ENCODE data around the gene LIPA.
A peak's percentile ranks its signal among the peaks of the same experiment; 100 is the strongest.

LIPA gene

DNA sequence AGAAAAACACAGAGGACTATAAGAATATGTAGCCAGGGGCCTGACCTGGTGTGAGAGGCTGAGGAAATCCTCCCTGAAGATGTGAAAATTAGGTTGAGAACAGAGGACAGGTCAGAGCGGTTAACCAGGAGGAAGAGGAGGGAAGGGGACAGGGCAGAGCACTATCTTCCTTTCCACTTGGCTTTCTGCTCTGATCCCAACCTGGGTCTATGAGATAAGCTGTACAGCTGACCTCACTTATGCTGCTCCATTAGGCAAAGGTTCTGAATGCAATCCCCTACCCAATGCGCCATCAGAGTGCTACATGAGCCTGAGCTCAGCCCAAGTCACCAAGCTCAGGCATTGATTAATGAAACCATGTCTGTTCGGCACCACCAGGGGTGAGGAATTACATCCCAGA lies 10.5 kb downstream of the LIPA start:
- DNase-seq (ENCODE audit: low read depth, low spot score) = no peak

DNA sequence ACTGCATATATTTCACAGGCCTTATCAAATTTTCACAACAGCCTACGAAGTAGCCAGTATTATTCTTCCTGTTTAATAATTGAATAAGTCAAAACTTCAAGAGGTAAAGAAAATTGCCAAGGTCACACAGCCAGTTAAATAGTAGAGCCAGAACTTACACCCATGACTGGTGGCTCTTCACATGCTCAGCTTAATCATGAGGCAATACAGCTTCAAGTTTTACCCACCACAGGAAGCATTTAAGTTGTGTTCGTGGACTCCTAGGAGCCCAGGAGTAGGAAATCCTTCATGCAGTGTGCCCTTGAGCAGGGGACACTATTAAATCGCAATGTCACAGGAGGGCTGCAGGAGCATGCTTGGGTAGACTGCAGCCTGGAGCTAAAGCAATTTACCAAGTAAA lies 11.1 kb downstream of the LIPA start:
- DNase-seq (ENCODE audit: low read depth, low spot score) = no peak

DNA sequence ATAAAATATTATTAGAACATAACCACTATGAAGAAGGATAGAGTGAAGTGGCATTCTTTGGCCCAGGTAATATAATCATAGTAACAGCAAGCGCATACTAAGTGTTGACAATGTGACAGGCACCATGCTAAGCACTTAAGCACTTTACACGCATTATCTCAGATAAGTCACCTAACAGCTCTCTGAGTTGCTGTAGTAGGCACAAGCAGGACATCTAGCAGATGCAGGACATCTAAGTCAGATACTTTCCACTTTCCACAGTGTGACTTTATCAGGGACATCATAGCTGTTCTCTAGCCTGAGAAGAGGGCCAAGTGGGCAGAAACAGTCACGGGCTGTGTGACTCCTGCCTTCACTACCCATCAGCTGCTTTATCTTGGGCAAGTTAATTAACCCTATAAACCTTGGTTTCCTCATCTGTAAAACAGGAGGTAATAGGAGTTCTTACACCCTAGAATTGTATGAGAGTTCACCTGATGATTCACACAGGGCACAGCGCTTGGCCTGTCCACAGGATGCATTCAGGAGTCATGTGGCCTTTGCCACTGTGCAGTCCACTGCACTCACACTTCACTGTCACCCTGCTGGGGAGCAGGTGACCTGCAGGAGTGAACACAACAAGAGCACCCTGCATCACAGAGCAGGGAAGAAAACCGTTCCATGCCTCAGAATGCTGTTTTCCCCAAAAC lies 12.5 kb downstream of the LIPA start:
- DNase-seq (ENCODE audit: low read depth, low spot score) = no peak

DNA sequence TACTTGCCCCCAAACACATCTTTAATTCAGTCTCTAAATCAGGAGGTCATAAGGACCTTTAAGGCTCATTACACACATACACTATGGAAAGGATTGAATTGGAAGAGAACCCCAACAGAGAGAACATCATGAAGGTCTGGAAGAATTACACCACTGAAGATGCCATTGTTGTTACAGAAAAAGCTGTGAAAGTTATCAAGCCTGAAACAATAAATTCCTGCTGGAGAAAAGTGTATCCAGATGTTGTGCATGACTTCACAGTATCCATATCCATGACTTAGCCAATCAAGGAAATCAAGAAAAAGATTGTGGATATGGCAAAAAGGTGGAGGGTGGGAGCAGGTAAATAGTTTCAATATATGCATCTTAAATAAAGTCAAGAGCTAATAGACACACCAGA lies 13.7 kb downstream of the LIPA start:
- DNase-seq (ENCODE audit: low read depth, low spot score) = no peak

DNA sequence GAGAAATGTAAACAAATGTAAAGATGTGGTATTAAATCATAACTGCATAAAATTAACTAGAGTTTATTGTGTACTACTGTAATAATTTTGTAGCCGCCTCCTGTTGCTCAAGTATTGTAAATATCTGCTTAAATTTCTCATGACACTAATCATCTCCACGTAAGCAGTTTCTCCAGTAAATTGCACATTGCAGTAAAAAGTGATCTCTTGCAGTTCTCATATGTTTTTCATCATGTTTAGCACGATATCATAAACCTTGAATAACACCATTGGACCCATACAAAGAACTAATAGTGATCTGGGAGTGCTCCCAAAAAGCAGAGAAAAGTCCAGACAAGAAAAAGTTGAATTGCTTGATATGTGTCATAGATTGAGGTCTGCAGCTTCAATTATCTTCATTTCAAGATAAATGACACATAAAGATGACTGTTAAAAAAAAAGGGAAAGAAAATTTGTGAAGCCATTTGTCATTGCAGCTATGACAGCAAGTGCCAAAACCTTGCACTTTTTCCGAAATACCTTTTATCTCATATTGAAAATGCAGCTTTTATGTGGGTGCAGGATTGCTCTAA lies 15.3 kb downstream of the LIPA start:
- no peak for DNase-seq (ENCODE audit: low read depth, low spot score)

DNA sequence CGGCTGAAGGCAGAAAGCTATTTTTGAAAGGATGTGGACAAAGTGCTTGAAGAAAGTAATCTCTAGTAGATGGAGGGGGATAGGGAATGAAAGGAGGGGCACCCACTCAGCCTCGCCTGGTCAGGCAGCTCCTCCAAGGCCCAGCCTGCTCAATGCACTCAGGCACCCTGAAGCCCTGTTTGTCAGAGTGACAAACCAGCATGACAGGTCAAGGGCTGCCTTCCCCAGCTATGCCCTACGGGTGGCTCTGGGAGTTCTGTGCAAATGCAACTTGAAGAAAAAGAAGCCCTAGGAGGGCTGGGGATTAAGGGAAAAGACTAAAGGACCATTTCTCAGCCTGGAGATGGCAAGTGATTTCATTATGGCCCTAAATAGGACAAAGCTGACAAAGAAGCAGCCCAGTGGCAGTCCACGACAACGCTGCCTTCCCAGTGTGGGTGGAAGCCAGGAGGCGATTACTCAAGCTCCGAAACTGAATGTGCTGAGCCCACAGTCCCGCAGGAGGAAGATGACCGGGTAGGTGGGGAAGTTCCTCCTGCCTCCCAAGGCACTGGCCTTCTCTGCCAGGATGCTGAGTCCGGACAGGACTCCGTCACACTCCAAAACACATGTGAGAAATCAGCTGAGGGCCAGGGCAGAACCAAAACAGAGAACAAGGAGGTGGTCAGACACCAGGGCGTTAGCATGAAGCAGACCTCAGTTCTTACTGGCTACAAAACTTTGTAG lies 16.3 kb downstream of the LIPA start:
- DNase-seq (ENCODE audit: low read depth, low spot score) = no peak

DNA sequence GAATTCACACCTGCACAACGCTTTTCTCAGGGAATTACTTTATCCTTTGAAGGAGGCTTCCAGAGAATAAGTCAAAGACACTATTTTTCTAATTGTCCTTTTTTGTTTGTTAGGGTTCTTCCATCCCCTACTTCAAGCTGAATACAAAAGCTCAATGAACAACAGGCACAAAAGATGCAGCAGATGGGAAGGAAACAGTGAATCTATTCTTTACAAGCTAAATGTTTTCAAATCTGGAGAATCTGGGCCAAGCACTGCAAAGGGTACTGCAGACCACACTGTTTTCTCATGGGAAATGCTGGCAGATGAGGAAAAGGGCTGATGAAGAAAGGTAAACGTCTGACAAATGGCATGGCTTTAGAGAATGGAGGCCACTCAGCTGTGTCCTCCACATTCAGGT lies 18.5 kb downstream of the LIPA start:
- no peak for DNase-seq (ENCODE audit: low read depth, low spot score)

DNA sequence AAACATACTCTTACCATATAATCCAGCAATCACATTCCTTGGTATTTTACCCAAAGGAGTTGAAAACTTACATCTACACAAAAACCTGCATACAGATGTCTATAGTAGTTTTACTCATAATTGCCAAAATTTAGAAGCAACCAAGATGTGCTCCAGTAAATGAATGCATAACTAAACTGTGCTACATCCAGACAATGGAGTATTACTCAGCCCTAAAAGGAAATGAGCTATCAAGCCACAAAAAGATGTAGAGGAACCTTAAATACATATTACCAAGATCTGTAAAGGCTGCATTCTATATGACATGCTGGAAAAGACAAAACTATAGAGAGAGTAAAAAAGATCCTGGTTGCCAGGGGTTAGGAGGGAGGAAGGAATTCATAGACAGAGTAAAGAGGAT lies 22.6 kb downstream of the LIPA start:
- no peak for DNase-seq (ENCODE audit: low read depth, low spot score)

DNA sequence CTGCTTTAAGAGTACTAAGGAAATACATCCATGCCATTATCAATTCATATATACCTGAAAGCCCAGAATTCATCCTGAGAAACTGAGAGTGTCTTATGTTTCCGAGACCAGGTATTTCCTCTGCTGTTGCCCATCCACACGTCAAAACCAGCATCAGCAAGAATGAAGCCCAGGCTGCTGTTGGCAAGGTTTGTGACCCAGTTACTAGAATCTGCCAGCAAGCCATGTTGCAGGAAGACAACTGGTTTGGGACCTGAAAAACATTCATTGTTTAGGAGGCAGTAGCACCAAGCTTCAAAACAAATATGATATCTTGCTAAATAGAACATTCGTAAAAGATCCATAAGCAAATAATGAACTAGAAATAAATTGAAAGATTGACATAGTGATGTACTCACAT lies 23.4 kb downstream of the LIPA start:
- DNase-seq (ENCODE audit: low read depth, low spot score) = no peak

DNA sequence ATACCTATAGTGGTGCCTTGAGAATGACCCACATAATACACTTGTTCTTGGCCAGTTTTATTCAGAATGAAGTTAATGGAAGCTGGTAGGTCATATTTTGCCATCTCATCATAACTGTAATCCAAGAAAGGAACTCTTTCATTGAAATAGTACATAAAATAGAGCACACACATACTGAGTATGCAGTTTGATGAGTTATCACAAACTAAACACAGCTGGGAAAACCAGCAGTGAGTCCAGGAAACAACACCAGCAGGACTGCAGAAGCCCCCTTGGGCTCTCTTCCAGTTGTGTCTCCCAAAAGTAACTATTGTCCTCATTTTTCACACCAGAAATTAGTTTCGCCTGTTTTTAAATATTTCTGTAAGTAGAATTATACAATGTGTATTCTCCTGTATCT lies 24.7 kb downstream of the LIPA start:
- no peak for DNase-seq (ENCODE audit: low read depth, low spot score)

DNA sequence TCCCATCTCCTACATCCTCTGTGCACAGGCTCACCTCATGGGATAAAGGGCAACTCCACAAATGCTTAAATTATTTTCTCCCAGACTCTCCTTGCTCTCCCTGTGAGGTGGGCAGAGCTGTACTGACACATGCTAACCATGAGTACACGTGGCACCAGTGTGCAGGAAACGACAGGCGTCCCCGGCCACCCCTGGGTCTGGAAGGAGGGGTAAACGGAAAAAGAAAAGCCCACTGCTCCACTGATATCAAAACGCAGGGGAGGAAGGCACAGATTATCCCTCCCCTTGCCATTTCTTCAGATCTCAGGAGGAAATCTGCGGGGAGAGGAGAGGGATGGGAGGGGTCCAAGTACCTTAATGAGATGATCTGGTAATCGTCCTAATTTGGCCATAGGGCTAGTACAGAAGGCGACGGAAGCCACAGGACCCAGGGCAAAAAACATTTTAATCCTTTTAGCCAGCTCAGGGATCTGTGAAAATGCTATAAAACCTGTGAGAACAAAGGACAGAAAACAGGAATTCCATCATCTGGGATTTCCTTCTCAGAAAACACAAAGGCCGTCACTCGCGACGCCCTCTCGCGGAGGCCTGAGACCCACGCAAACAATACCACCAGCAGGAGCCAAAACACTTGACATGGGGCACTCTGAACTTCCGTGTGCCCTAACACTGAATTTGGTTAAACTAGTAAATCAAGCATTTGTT lies 26.7 kb downstream of the LIPA start:
- DNase-seq (ENCODE audit: low read depth, low spot score) = peak; percentile 43

DNA sequence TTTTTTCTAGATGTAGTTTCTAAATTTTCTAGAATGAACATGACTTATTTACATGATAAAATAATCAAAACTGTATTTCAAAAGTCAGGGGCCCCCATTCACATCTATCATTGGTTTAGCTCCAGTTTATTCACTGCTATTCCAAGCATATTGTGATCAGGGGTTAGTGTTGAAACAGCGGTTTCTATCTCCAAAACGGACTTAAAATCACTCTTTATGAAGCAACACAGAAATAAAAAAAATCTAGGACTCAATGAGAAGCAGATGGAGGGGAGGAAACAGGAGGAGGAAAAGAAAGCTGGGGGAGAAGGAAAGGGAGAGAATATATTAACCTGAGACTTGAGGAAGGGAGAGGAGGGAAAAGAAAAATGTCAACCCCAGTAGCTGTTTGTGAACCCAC lies 29.7 kb downstream of the LIPA start:
- no peak for DNase-seq (ENCODE audit: low read depth, low spot score)

DNA sequence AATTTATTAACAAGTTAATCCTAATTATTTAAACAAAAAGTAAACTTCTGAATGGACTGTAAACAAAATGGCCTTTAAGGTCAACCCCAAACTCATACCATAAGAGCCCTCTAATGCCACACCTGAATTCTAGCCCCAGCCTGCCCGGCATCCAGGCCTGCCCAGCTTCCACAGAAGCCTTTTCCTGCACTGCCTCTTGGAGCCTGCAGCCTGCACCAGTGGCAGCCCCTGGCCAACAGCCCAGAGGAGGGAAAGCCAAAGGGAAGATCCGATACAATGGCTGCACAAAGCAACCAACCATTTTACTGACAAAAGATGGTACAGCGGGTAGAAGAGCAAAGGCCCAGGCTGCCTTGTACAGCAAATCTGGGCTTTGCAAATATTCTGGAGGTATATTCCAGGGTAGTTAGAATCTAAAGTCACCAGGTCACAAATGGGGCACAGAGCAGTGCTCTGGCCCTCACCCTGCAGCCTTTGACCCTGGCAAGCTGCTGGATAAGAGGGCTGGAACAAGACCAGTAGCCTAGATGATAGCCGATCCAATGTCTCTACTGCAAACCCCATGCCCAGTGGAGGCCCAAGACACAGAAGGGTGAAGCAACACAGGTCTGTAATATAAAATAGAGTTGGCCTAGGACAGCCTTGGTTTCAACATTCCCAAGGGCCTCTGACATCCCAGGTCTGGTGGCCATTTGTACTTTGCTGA lies 31.9 kb downstream of the LIPA start:
- DNase-seq (ENCODE audit: low read depth, low spot score) = no peak

DNA sequence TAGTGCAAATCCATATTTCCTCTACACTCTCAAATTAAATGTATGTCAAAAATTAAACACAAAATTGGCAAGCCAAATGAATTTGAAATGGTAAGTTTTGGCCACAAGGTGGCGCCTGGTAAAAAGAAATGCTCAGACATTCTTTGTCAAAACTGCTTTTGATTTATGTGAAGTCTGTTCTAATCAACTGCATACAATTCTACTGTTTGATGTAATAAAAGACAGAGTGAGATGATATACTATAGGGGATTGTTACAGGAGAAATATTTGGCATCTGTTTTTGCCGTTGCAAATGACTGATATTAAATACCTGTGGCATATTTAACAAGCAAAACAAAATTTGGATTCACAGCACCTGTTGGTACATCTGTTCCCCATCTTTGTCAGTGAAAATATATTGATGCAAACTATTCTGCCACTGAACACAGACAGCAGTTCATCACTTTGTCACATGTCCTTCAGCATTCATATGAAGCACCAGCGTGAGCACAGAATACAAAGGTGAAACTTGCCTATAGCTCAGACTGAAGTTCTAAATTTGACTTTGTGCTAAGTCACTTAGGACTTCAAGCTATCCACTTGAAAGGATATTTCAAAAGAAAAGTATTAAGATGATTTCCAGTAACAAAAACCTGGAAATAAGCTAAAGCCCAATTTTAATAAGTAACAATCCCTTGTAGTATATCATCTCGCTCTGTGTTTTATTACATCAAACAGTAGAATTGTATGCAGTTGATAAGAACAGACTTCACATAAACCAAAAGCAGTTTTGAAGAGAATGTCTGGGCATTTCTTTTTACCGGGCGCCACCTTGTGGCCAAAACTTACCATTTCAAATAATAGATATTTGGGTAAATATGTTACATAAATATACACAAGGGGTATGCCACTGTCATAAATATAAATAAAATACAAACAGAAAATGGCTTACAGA lies 34.3 kb downstream of the LIPA start:
- DNase-seq (ENCODE audit: low read depth, low spot score) = peak; percentile 75

DNA sequence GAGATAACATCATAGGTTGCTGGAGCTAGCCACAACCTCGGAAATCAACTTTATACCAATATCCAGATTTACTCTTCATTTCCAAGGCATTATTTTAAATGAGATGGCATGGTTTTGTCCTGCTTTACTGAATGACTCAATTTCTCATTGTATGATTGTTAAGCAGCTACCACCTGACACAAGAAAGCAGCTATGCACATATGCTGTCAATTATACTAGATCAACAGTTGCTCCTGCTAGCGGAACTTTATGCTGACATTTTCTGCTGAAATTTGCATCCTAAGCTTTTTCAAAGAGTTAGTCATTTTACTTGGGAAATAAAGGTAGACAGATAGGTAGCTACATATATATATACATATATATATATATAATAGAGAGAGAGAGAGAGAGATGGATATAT lies 35.5 kb downstream of the LIPA start:
- DNase-seq (ENCODE audit: low read depth, low spot score) = no peak

DNA sequence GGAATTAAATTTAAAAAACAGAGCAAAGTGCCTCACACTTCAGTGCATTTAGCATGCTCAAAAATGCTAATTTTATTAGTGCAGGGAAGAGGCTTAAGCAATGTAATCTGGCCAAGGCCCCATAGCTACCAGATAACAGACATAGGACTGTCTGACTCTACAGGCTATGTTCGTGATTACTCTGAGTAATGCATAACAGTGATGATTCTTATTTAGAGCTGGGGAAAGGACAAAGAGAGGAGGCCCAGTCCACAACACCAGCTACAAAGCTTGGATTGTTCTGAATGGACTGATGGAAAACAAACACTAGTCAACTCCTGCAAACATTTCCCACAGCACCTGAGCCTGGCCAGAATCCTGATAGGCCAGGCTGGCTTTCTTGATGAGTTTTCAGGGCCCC lies 36.1 kb downstream of the LIPA start:
- no peak for DNase-seq (ENCODE audit: low read depth, low spot score)

DNA sequence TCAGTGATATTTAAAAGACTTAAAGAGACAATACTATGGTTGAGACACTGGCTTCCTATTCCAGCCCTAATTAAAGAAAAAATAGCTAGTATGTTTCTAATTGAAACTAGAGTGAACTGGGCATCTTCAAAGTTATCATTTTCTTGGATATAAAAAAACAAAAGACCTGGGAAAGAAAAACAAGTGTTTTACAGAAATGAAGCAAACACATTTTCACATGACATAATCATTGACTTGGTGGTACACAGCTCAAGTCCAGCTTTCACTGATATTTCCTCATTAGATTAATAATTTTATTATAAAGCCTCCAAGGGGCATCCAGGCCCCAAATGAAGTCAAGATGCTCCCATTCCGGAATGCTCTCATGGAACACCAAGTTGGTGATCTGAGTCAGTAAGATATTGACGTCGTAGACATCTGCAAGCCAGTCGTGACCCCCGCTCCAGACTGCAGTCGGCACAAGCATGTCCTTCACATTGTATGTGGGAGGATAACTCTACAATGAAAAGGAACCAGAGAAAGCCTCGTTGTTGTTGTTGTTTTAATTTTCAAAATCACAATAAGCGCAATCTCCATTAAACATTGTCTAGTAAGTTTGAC lies 36.9 kb downstream of the LIPA start:
- DNase-seq (ENCODE audit: low read depth, low spot score) = no peak

DNA sequence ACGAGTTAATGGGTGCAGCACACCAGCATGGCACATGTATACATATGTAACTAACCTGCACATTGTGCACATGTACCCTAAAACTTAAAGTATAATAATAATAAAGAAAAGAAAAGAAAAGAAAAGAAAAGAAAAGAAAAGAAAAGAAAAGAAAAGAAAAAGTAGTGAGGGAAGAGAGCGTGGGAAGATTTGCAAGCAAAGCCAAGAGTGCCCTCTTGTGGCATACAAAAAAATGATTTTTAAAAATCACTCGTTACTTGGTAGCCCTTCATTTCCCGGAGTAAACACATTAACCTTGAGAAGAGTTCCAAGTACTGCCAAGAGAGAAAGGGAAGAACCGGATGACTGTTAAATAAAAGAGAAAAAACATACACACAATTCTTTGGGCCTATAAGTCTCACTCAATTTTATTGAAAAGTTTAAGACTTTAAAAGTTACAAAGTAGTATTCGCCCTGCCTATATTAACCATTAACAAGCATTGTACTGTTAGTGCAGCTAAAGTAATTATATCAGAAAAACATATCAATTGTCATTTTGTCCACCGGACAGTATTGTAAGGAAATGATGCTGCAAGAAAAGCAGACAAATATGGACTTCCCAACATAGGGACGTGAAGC lies 38.3 kb downstream of the LIPA start:
- peak; percentile 66 for DNase-seq (ENCODE audit: low read depth, low spot score)

DNA sequence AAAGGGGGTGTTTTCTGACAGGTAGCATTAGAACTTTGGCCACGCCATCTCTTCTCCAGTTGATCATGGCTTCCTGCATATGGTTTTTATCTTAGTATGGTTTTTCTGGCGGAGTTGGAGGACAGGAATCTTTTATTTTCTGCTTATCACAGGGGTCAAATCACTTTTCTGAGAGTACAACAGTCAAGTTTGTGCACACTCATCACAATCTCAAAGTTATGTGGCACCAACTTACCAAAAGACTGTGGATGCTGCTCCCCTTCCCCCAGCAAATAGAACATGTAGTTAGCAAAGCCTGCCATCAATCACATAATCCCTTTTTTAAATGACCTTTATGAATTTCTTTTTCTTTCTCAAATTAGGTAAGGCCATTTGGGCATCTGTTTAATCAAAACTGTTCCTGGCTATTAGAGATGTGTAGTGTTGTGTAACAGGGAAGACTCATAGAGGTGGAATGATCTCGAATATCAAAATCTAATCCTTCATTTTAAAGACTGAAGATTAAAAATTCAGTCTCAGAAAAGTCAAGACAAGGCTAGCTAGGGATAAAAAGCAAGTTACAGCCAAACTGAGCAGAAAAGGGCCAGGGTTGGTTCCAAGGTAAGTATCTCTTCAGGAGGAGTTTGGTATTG lies 40.7 kb downstream of the LIPA start:
- no peak for DNase-seq (ENCODE audit: low read depth, low spot score)

DNA sequence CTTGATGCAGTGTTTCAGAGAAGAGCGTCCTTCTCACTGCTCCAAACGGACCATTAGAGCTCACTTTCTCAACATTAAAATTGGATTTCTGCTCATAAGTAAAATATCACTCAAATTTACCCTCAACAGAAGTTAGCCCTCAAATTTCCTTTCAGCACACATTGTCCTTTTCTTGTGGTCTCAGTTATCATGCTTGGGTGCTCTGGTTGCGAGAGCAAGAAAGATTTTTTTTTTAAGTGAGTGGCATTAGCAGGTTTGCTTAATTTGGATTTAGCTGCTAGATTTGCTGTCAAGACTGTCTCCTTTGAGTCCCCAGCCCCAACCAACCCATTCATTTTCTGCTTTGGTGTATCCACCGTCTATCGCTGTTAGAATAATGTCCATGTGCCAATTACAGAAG lies 41.9 kb downstream of the LIPA start:
- no peak for DNase-seq (ENCODE audit: low read depth, low spot score)

Data from astrocyte of the hippocampus (primary cell).